OCI-LY1 (cell line): ENCODE data around the gene TNPO3.

Experiments
- H2AFZ ChIP-seq: fragments of 200-600 bp; sonication (generic), shearing (Covaris generic); 2 replicates; pipeline ENCODE4 v1.6.0; 2014; ENCODE audit warnings: antibody characterized with exemption, mild to moderate bottlenecking, low read length
- H3F3A ChIP-seq: fragments of 200-600 bp; sonication (generic), shearing (Covaris generic); 2 replicates; pipeline ENCODE4 v1.6.0; 2014; ENCODE audit warnings: mild to moderate bottlenecking, antibody characterized with exemption, low read length, moderate library complexity; ENCODE audit not compliant: insufficient read depth
- H3K27ac ChIP-seq: fragments of 200-600 bp; sonication (generic); 2 replicates; pipeline ENCODE4 v1.5.1; 2014; ENCODE audit warnings: low read length, mixed run types, mild to moderate bottlenecking, low read depth; ENCODE audit not compliant: poor library complexity, severe bottlenecking
- H3K27me3 ChIP-seq: fragments of 200-600 bp; sonication (generic); 2 replicates; pipeline ENCODE4 v1.6.0; 2014; ENCODE audit warnings: antibody characterized with exemption, mild to moderate bottlenecking, low read length, moderate library complexity; ENCODE audit not compliant: insufficient read depth
- H3K36me3 ChIP-seq: fragments of 200-600 bp; sonication (generic); 2 replicates; pipeline ENCODE4 v1.6.1; 2014; ENCODE audit warnings: mild to moderate bottlenecking, antibody characterized with exemption, low read length, moderate library complexity, mixed read lengths; ENCODE audit not compliant: insufficient read depth
- H3K4me1 ChIP-seq: fragments of 200-600 bp; sonication (generic); 2 replicates; pipeline ENCODE4 v1.5.1; 2014; ENCODE audit warnings: mild to moderate bottlenecking, low read length, moderate library complexity; ENCODE audit not compliant: insufficient read depth, severe bottlenecking
- H3K4me2 ChIP-seq: fragments of 200-600 bp; sonication (generic), shearing (Covaris generic); 2 replicates; pipeline ENCODE4 v1.6.1; 2014; ENCODE audit warnings: low read length
- H3K4me3 ChIP-seq: fragments of 200-600 bp; sonication (generic); 2 replicates; pipeline ENCODE4 v1.5.1; 2014; ENCODE audit warnings: low read length, low read depth, mild to moderate bottlenecking, mixed read lengths; ENCODE audit not compliant: poor library complexity, severe bottlenecking
- H3K79me2 ChIP-seq: fragments of 200-600 bp; shearing (Covaris generic); 2 replicates; pipeline ENCODE4 v1.6.1; 2016; ENCODE audit warnings: mixed run types, low read length, mixed read lengths; ENCODE audit not compliant: insufficient read depth
- H3K9ac ChIP-seq: fragments of 200-600 bp; sonication (generic), shearing (Covaris generic); 2 replicates; pipeline ENCODE4 v1.6.1; 2014; ENCODE audit warnings: mild to moderate bottlenecking, low read length, mixed read lengths
- H3K9me2 ChIP-seq: fragments of 200-600 bp; sonication (generic), shearing (Covaris generic); 2 replicates; pipeline ENCODE4 v1.6.1; 2014; ENCODE audit warnings: low read depth, mild to moderate bottlenecking, low read length, mixed read lengths
- H3K9me3 ChIP-seq: fragments of 200-600 bp; shearing (Covaris generic); 2 replicates; pipeline ENCODE4 v1.6.1; 2014; ENCODE audit warnings: low read length, mixed read lengths
- H4K20me1 ChIP-seq: fragments of 200-600 bp; sonication (generic), shearing (Covaris generic); 2 replicates; pipeline ENCODE4 v1.6.0; 2016; ENCODE audit warnings: mild to moderate bottlenecking, low read length; ENCODE audit not compliant: insufficient read depth
- CTCF ChIP-seq: fragments of 200-600 bp; sonication (generic), shearing (Covaris generic); IDR thresholded peaks from 2 replicates; pipeline ENCODE4 v1.5.1; 2017; ENCODE audit warnings: mild to moderate bottlenecking, antibody characterized with exemption, low read length, moderate library complexity, mixed read lengths
- EZH2 ChIP-seq: fragments of 200-600 bp; sonication (generic), shearing (Covaris generic); IDR thresholded peaks from 2 replicates; pipeline ENCODE4 v1.8.0; 2017; ENCODE audit warnings: borderline replicate concordance, mixed run types, mild to moderate bottlenecking, antibody characterized with exemption, low read length, moderate library complexity, mixed read lengths

Gene TNPO3

GRCh38 chr7:129037585-129037984, 17.3 kb downstream of the TNPO3 start:
- TF ChIP-seq CTCF, result no peak
- TF ChIP-seq EZH2, result no peak
- Histone ChIP-seq H3F3A (peaks cover 7% of the 10 kb centered on the region; the same call in 1 of the 2 replicates), H3K9ac (no peak overlapping the region), H4K20me1 (peaks cover 5% of the 10 kb centered on the region; the same call in 1 of the 2 replicates), H2AFZ (no peak overlapping the region), H3K36me3 (peaks cover 88% of the 10 kb centered on the region), H3K9me3 (peaks cover 4% of the 10 kb centered on the region), H3K4me1 (peaks cover 13% of the 10 kb centered on the region), H3K4me2 (no peak overlapping the region), H3K4me3 (no peak overlapping the region), H3K27ac (no peak overlapping the region), H3K79me2 (peaks cover 89% of the 10 kb centered on the region), H3K9me2 (no peaks in the 10 kb centered on the region), H3K27me3 (no peaks in the 10 kb centered on the region)

GRCh38 chr7:129032017-129032416, 22.9 kb downstream of the TNPO3 start:
- Histone ChIP-seq H3F3A (no peaks in the 10 kb centered on the region), H3K36me3 (peaks cover 88% of the 10 kb centered on the region), H3K4me1 (no peaks in the 10 kb centered on the region), H3K9ac (no peak overlapping the region), H2AFZ (no peak overlapping the region), H3K27me3 (no peaks in the 10 kb centered on the region), H3K9me3 (peaks cover 7% of the 10 kb centered on the region), H3K79me2 (peaks cover 81% of the 10 kb centered on the region), H4K20me1 (no peaks in the 10 kb centered on the region; the same call in 1 of the 2 replicates), H3K4me3 (no peak overlapping the region), H3K27ac (no peak overlapping the region), H3K4me2 (no peak overlapping the region), H3K9me2 (no peaks in the 10 kb centered on the region)
- no peak for TF ChIP-seq CTCF
- TF ChIP-seq EZH2, result no peak

- Histone ChIP-seq H3K79me2 (peaks cover 81% of the 10 kb centered on the region), H3K9ac (no peak overlapping the region), H3K4me1 (no peaks in the 10 kb centered on the region), H3F3A (no peaks in the 10 kb centered on the region), H3K9me2 (no peaks in the 10 kb centered on the region), H4K20me1 (no peaks in the 10 kb centered on the region; the same call in 1 of the 2 replicates), H2AFZ (no peak overlapping the region), H3K4me3 (no peak overlapping the region), H3K9me3 (peaks cover 7% of the 10 kb centered on the region), H3K4me2 (no peak overlapping the region), H3K36me3 (peaks cover 73% of the 10 kb centered on the region), H3K27ac (no peak overlapping the region), H3K27me3 (no peaks in the 10 kb centered on the region)
- no peak for TF ChIP-seq CTCF
- no peak for TF ChIP-seq EZH2
Observed at GRCh38 chr7:129030440-129030839, 24.5 kb downstream of the TNPO3 start.
